ENCODE data around the gene MED29.

MED29 gene

DNA sequence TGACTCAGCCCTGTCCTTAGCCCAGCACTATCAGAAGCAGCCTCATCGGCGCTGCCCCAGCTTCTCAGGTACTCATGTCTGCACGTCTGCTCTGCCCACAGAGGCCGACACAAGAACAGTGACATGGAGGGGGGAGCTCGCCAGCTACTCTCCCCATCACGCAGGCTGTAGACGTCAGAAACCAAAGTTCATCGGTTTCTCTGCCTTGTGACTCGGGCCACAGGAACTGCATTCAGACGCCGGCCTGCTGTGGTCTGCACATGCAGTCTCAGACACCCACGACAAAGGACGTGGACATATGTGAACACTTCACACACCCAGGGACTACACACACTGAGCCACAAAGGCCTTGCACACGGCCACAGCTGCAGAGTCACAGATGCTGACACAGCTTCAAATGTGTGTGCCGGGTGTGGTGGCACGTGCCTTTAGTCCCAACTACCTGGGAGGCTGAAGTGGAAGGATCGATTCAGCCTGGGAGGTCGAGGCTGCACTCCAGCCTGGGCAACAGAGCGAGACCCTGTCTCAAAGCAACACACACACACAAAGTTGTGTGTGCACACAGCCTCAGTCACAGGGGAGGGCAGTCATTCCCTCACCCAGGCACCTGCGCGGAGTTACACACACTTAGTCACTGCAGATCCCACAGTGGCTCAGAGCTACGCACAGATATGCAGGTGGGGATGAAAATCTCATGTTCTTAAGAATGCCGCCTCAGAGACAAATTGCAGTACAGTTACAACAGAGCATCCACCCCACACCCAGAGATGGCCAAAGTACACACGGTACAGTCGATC lies 10.6 kb downstream of the MED29 start:
- peak; percentile 44 for DNase-seq (ENCODE audit: low read depth)

DNA sequence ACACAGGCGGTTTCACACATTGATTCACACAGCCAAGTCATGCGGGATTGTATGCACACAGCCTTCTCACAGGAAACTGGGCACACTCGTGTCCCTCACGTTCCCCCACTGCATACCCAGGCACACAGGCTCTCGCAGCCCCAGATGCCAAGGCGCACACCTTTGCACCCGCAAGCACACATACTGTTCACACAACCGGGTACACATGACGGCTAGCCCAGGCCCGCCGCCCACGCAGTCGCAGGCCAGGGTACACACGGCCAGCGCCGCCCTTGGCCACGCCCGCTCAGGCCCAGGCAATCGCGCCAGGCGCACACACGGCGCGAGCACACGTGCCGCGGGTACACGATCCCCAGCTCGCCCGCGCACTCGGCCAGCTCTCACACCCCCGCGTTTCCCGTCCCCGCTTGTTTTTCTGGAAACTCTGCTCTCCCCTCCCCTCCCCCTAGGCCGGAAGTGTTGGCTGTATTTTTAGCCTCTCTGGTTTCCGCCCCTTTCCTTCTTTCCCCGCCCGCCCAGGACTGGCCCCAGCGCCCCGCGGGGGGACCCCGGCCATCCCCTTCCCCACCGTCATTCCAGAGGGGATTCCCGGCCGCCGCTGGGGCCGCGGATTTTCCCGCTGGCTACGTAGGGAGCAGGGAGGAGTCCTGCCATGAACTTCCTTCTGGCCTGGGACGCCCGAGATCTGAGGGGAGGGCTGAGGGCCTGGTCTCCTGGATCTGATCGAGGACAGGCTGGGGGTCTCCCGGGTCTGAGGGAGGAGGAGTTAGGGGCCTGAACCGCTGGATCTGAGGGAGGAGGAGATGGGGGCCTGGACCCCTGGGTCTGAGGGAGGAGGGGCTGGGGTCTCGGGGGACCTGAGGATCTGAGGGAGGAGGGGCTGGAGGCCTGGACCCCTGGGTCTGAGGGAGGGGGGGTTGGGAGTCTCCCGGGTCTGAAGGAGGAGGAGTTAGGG lies 11.4 kb downstream of the MED29 start:
- Histone ChIP-seq H3K9ac (ENCODE audit: low read length) (peak overlapping the region; percentile 88), H3K36me3 (ENCODE audit: control insufficient read depth, insufficient read depth, low read length, severe bottlenecking) (peaks cover under 1% of the 10 kb centered on the region), H3K4me3 (ENCODE audit: low read length) (peak overlapping the region; percentile 76), H3K9me3 (ENCODE audit: control insufficient read depth, low read length) (no peaks in the 10 kb centered on the region), H3K27me3 (replicated peaks; ENCODE audit: control insufficient read depth, insufficient read depth, low read length) (no peaks in the 10 kb centered on the region), H3K4me1 (ENCODE audit: control insufficient read depth, insufficient read depth, low read length) (peaks cover 43% of the 10 kb centered on the region)
- DNase-seq (ENCODE audit: low read depth), result peak; percentile 95

More for the DNA sequence above, 10.6 kb downstream of the MED29 start:
- Histone ChIP-seq H3K9ac (ENCODE audit: low read length) (peak overlapping the region; percentile 88), H3K4me1 (ENCODE audit: control insufficient read depth, insufficient read depth, low read length) (peaks cover 43% of the 10 kb centered on the region), H3K36me3 (ENCODE audit: control insufficient read depth, insufficient read depth, low read length, severe bottlenecking) (no peaks in the 10 kb centered on the region), H3K27me3 (replicated peaks; ENCODE audit: control insufficient read depth, insufficient read depth, low read length) (no peaks in the 10 kb centered on the region), H3K9me3 (ENCODE audit: control insufficient read depth, low read length) (no peaks in the 10 kb centered on the region), H3K4me3 (ENCODE audit: low read length) (peak overlapping the region; percentile 76)

DNA sequence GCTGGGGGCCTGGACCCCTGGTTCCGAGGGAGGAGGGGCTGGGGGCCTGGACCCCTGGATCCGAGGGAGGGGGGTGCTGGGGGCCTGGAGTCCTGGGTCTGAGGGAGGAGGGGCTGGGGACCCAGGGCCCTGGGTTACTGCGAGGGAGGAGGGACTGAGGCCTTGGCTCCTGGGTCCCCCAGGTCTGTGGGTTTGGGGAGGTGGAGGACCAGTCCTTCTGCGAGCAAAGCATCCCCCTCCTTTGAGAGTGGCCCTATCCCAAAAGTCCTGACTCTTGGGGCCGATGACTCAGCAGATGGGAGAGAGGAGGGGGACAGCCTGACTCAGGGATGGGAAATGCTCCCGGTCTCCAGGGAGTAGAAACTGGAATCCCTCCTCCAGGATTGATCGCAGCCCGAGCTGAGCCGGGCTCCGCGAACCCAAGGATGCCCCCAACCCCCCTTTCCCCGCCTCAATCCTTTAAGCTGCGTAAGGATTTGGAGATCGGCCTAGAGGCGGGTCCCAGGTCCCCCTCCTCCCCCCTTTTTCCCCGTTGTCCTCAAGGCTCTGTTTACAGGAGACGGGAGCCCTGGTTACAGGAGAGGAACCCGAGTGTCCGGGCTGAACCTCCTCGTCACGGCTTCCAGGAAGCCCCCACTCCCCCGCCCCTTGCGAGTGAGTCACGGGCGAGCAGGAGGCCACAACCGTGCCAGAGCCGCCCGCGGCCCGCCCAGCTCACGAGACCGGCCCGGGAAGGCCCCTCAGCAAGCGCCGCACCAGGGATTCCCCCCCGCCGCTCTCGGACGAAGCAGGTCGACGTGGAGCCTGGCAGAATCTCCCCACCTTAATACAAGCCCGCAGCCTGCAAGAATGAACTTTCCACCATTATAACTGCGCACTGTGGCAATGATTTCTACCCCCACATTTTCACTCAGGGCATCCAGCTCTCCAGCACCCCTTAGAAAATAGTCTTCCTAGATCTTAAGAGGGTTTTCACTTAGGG lies 12.4 kb downstream of the MED29 start:
- H3K36me3 ChIP-seq (ENCODE audit: control insufficient read depth, insufficient read depth, low read length, severe bottlenecking), result peaks cover 10% of the 10 kb centered on the region
- H3K9me3 ChIP-seq (ENCODE audit: control insufficient read depth, low read length), result no peaks in the 10 kb centered on the region
- peak overlapping the region; percentile 88 for H3K9ac ChIP-seq (ENCODE audit: low read length)
- peak; percentile 100 for DNase-seq (ENCODE audit: low read depth)
- peaks cover 38% of the 10 kb centered on the region for H3K4me1 ChIP-seq (ENCODE audit: control insufficient read depth, insufficient read depth, low read length)
- no peaks in the 10 kb centered on the region for H3K27me3 ChIP-seq (replicated peaks; ENCODE audit: control insufficient read depth, insufficient read depth, low read length)
- peak overlapping the region; percentile 76 for H3K4me3 ChIP-seq (ENCODE audit: low read length)

DNA sequence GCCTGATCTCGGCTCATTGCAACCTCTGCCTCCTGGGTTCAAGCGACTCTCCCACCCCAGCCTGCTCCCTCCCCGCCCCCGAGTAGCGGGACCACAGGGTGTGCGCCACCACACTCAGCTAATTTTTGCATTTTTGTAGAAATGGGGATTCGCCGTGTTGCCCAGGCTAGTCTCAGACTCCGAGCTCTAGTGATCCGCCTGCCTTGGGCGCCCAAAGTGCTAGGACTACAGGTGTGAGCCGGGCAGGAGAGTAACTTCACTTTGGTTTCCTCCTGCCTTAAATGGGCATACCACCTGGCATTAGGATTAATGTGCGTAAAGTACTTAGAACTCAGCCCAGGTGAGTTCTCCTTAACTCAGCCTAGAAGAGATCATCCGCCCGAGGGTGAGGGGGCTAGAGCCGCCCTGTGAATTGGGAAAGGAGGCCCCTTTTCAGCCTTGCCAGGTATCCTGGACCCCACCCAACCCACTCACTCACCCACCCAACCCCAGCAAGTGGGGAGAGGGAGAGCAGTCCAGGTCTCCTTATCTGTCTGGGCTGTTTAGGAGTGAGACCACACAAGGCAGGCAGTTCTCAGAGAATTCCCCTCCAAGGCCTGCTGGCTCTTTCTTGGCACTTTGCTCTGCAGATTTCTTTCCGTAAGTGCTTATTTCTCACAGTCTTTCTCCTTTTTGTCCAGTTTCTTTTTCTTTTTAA lies 14.2 kb downstream of the MED29 start:
- H3K9ac ChIP-seq (ENCODE audit: low read length), result peak overlapping the region; percentile 88
- H3K4me1 ChIP-seq (ENCODE audit: control insufficient read depth, insufficient read depth, low read length), result peaks cover 40% of the 10 kb centered on the region
- peak overlapping the region; percentile 83 for H3K4me3 ChIP-seq (ENCODE audit: low read length)
- H3K27me3 ChIP-seq (replicated peaks; ENCODE audit: control insufficient read depth, insufficient read depth, low read length), result no peaks in the 10 kb centered on the region
- H3K36me3 ChIP-seq (ENCODE audit: control insufficient read depth, insufficient read depth, low read length, severe bottlenecking), result peaks cover 15% of the 10 kb centered on the region
- no peaks in the 10 kb centered on the region for H3K9me3 ChIP-seq (ENCODE audit: control insufficient read depth, low read length)
- DNase-seq (ENCODE audit: low read depth), result peak; percentile 30

DNA sequence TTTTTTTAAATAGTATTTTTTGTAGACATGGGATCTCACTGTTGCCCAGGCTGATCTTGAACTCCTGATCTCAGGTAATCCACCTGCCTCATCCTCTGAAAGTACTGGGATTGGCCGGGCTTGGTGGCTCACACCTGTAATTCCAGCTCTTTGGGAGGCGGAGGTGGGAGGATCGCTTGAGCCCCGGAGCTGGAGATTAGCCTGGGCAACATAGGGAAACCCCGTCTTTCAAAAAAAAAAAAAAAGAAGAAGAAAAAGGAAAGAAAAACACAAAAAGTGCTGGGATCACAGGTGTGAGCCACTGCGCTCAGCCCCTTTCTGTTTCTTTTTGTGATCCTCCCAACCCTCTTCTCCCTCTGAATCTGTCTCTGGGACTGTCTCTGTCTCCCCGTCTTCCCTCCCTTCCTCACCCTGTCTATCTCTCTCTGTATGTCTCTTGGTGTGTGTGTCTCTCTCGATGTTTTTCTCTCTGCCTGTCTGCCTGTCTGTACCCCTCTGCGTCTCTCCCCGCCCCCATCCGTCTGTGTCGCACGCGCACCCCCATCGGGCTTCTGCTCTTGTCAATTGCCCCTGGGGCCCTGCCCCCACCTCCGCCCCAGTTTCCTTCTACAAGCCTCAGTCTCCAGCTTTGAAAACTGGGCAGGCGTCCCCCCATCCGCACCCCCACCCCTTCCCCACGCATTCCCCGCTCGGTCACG lies 14.9 kb downstream of the MED29 start:
- Histone ChIP-seq H3K36me3 (ENCODE audit: control insufficient read depth, insufficient read depth, low read length, severe bottlenecking) (peaks cover 15% of the 10 kb centered on the region), H3K9ac (ENCODE audit: low read length) (peak overlapping the region; percentile 88), H3K9me3 (ENCODE audit: control insufficient read depth, low read length) (no peaks in the 10 kb centered on the region), H3K27me3 (replicated peaks; ENCODE audit: control insufficient read depth, insufficient read depth, low read length) (no peaks in the 10 kb centered on the region), H3K4me3 (ENCODE audit: low read length) (peak overlapping the region; percentile 83), H3K4me1 (ENCODE audit: control insufficient read depth, insufficient read depth, low read length) (peaks cover 47% of the 10 kb centered on the region)
- no peak for DNase-seq (ENCODE audit: low read depth)

DNA sequence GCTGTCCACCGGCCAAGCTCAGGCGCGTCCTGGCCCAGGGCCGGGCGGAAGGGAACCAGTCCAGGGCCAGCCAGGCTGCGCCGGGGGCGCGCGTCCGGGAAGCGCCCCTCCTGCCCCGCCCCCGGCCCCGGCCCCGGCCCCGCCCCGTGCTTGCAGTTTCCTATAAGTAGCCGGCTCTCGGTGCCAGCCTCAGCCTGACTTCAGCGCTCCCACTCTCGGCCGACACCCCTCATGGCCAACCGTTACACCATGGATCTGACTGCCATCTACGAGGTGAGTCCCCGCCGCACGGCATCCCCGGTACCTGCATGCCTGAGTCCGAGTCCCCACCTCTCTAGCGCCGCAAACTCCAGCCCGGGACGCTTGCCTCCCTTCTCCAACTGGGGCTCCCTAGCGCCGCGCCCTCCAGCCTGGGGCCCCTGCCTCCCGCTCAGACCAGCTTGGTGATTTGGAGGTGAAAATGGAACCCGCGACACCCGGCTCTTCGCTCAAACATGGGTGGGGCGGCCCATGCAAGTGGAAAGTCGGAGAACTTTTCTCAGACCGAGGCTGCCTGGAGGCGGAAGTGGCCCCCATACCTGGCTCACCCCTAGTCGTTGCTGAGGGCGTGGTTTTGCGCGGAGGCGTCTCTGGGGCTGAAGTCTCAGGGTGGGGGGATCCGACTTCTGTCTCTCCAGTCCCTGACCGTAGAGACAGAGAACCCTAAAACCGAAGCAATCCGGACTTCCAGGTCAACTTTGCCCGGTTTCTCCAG lies 15.7 kb downstream of the MED29 start, which contains the start of gene ZFP36:
ZFP36 (plus strand) TSS at position 192 of the 754 bp plus-strand sequence; CDS start at position 250, 58 bp downstream.
- H3K9ac ChIP-seq (ENCODE audit: low read length), result peak within 1 kb of the TSS; percentile 100
- H3K27me3 ChIP-seq (replicated peaks; ENCODE audit: control insufficient read depth, insufficient read depth, low read length), result no peaks in the 10 kb centered on the region
- peaks cover 47% of the 10 kb centered on the region for H3K4me1 ChIP-seq (ENCODE audit: control insufficient read depth, insufficient read depth, low read length)
- H3K36me3 ChIP-seq (ENCODE audit: control insufficient read depth, insufficient read depth, low read length, severe bottlenecking), result peaks cover 15% of the 10 kb centered on the region
- no peaks in the 10 kb centered on the region for H3K9me3 ChIP-seq (ENCODE audit: control insufficient read depth, low read length)
- peak; percentile 95 for DNase-seq (ENCODE audit: low read depth)
- peak within 1 kb of the TSS; percentile 99 for H3K4me3 ChIP-seq (ENCODE audit: low read length)

DNA sequence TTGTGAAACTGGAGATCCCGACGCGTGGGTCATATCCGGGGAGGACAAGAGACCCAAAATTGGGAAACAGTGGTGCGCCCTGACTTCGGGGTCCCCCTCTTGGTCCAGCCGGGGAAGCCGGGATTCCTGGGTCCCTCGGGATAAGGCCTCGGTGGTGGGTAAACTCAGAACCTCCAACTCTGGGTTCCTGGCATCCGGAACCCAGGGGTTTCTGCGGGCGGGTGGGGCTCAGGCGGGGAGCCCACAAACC lies 16.2 kb downstream of the MED29 start:
- H3K4me1 ChIP-seq (ENCODE audit: control insufficient read depth, insufficient read depth, low read length), result peaks cover 42% of the 10 kb centered on the region
- H3K9ac ChIP-seq (ENCODE audit: low read length), result peak overlapping the region; percentile 100
- peak overlapping the region; percentile 99 for H3K4me3 ChIP-seq (ENCODE audit: low read length)
- peaks cover 15% of the 10 kb centered on the region for H3K36me3 ChIP-seq (ENCODE audit: control insufficient read depth, insufficient read depth, low read length, severe bottlenecking)
- no peak for DNase-seq (ENCODE audit: low read depth)
- no peaks in the 10 kb centered on the region for H3K9me3 ChIP-seq (ENCODE audit: control insufficient read depth, low read length)
- H3K27me3 ChIP-seq (replicated peaks; ENCODE audit: control insufficient read depth, insufficient read depth, low read length), result no peaks in the 10 kb centered on the region

DNA sequence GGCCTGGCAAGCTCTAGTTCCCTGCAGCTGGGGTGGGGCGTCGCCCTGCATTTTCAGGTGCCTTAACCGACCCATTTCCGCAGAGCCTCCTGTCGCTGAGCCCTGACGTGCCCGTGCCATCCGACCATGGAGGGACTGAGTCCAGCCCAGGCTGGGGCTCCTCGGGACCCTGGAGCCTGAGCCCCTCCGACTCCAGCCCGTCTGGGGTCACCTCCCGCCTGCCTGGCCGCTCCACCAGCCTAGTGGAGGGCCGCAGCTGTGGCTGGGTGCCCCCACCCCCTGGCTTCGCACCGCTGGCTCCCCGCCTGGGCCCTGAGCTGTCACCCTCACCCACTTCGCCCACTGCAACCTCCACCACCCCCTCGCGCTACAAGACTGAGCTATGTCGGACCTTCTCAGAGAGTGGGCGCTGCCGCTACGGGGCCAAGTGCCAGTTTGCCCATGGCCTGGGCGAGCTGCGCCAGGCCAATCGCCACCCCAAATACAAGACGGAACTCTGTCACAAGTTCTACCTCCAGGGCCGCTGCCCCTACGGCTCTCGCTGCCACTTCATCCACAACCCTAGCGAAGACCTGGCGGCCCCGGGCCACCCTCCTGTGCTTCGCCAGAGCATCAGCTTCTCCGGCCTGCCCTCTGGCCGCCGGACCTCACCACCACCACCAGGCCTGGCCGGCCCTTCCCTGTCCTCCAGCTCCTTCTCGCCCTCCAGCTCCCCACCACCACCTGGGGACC lies 16.6 kb downstream of the MED29 start:
- Histone ChIP-seq H3K9me3 (ENCODE audit: control insufficient read depth, low read length) (no peaks in the 10 kb centered on the region), H3K27me3 (replicated peaks; ENCODE audit: control insufficient read depth, insufficient read depth, low read length) (no peaks in the 10 kb centered on the region), H3K36me3 (ENCODE audit: control insufficient read depth, insufficient read depth, low read length, severe bottlenecking) (peaks cover 15% of the 10 kb centered on the region), H3K4me3 (ENCODE audit: low read length) (peak overlapping the region; percentile 99), H3K9ac (ENCODE audit: low read length) (peak overlapping the region; percentile 100), H3K4me1 (ENCODE audit: control insufficient read depth, insufficient read depth, low read length) (peaks cover 38% of the 10 kb centered on the region)
- peak; percentile 66 for DNase-seq (ENCODE audit: low read depth)

All from adipocyte (in vitro differentiated cells).